Kidney (tissue), 14 donors: ENCODE results near the gene DDX20. TPM values are rescaled to one million over a fixed set of nuclear protein-coding genes. Genes with fewer than 3 reads are reported as not detected.
"Not testable (repeated sequence)": the region's sequence is repeated elsewhere in the genome, so short reads cannot be mapped to it uniquely, and the experiment has no call there.

Experiments
- DNase-seq, 5 donors: peaks; one replicate each; pipeline ENCODE4 v3.0.0-alpha.2; 2013 to 2020
- FAIRE-seq: peaks from 2 replicates; lab custom pipeline; 2012; peaks lifted over from hg19 to GRCh38; lab: Jason Lieb, UNC
- H3K27ac ChIP-seq, 2 donors: one replicate each; pipeline ENCODE4 v1.7.0; 2013; ENCODE audit warnings: low read depth in 2 of 2, low read length in 2 of 2, inconsistent platforms in 1 of 2
- H3K27me3 ChIP-seq: one replicate; pipeline ENCODE4 v1.7.1; 2013; ENCODE audit warnings: low read length, inconsistent platforms; ENCODE audit not compliant: control insufficient read depth, insufficient read depth
- H3K36me3 ChIP-seq, 3 donors: one replicate each; pipeline versions ENCODE4 v1.7.0 to v1.7.1; 2013; ENCODE audit warnings: low read length in 3 of 3, control low read depth in 1 of 3, inconsistent platforms in 1 of 3; ENCODE audit not compliant: insufficient read depth in 3 of 3, control insufficient read depth in 2 of 3
- H3K4me1 ChIP-seq, 3 donors: one replicate each; pipeline versions ENCODE4 v1.7.0 to v1.7.1; 2013; ENCODE audit warnings: low read length in 3 of 3, inconsistent platforms in 1 of 3, low read depth in 1 of 3; ENCODE audit not compliant: control insufficient read depth in 2 of 3, insufficient read depth in 2 of 3
- H3K4me3 ChIP-seq, 3 donors: one replicate each; pipeline versions ENCODE4 v1.7.0 to v1.8.1; 2013; ENCODE audit warnings: low read length in 3 of 3, control low read depth in 1 of 3, inconsistent platforms in 1 of 3
- H3K9ac ChIP-seq, 3 donors: one replicate each; pipeline versions ENCODE4 v1.7.0 to v1.7.1; 2013; ENCODE audit warnings: low read length in 3 of 3, control low read depth in 1 of 3, inconsistent platforms in 1 of 3
- H3K9me3 ChIP-seq, 3 donors: one replicate each; pipeline versions ENCODE4 v1.7.0 to v1.7.1; 2013; ENCODE audit warnings: low read length in 3 of 3, control low read depth in 1 of 3, inconsistent platforms in 1 of 3; ENCODE audit not compliant: control insufficient read depth in 2 of 3, insufficient read depth in 1 of 3
- intact Hi-C: fragments of 100-400 bp; cut with DNase I; formaldehyde crosslinking; loops from one replicate; pipeline ENCODE4 v1.11.1; 2022
- polyA plus RNA-seq: library from polyadenylated mRNA; stranded (reverse); fragments of 350-450 nt; fragmentation: Illumina TruSeq; extraction: RNeasy Lipid Tissue Mini Kit (QIAGEN cat#74804); gene quantifications from one replicate; pipeline ENCODE4 v1.2.3, GENCODE V29; 2014; ENCODE audit warnings: low read depth, low replicate concordance; ENCODE audit not compliant: insufficient read depth
- total RNA-seq: library from RNA; stranded (reverse); fragmentation: NEBNext Ultra II Directional; extraction: Animal tissue kit (Norgen Biotek cat#: 25700); gene quantifications from one replicate; pipeline ENCODE4 v1.2.1, GENCODE V29; 2021
- TF ChIP-seq, protein P1 (sequence below): IDR thresholded peaks from 3 replicates; pipeline ENCODE4 v1.5.1; 2012; ENCODE audit warnings: mild to moderate bottlenecking, moderate library complexity, borderline replicate concordance; ENCODE audit not compliant: insufficient read depth; ENCODE audit errors: extremely low read depth
- donor health status: control.
- donor health status: control.
- donor health status: control.
- donor health status: control.
- donor health status: control.
- donor health status: DM: yes; HTN: yes; CAD: no.
- donor health status: Normal renal cell carcinoma (clear cell type).

The DDX20 gene
- total and polyA plus RNA-seq, 2 donors from 2014 or later, result 5.5 to 9.6 TPM

DNA sequence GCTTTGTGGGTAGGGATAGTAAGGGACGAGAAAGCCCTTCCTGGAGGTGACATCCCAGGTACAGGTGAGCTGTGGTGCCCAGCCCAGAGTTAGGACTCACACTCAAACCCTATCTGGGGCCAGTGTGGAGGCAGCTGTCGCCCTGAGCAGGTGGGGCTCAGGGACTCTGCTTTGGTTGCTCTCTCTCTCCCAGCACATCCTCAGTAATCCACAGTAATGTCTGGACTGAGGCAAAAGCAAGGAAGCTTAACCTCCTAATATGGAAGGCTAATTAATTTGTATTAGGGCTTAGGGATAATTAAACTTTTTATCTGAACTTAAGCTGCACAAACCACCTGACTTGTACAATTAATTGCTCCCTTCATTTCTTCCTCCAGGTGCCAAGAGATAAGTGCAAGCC is 38.2 kb downstream of the DDX20 start:
- Histone ChIP-seq H3K9ac (no peak overlapping the region), H3K9me3 (no peaks in the 10 kb centered on the region), H3K36me3 (no peaks in the 10 kb centered on the region), H3K4me1 (no peaks in the 10 kb centered on the region), H3K27me3 (no peaks in the 10 kb centered on the region), H3K27ac (no peak overlapping the region), H3K4me3 (no peak overlapping the region)
- TF ChIP-seq, protein P1, sequence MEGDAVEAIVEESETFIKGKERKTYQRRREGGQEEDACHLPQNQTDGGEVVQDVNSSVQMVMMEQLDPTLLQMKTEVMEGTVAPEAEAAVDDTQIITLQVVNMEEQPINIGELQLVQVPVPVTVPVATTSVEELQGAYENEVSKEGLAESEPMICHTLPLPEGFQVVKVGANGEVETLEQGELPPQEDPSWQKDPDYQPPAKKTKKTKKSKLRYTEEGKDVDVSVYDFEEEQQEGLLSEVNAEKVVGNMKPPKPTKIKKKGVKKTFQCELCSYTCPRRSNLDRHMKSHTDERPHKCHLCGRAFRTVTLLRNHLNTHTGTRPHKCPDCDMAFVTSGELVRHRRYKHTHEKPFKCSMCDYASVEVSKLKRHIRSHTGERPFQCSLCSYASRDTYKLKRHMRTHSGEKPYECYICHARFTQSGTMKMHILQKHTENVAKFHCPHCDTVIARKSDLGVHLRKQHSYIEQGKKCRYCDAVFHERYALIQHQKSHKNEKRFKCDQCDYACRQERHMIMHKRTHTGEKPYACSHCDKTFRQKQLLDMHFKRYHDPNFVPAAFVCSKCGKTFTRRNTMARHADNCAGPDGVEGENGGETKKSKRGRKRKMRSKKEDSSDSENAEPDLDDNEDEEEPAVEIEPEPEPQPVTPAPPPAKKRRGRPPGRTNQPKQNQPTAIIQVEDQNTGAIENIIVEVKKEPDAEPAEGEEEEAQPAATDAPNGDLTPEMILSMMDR, result no peak
- no peak for FAIRE-seq
- no peak for DNase-seq
- intact Hi-C loops, result no loop called here

DNA sequence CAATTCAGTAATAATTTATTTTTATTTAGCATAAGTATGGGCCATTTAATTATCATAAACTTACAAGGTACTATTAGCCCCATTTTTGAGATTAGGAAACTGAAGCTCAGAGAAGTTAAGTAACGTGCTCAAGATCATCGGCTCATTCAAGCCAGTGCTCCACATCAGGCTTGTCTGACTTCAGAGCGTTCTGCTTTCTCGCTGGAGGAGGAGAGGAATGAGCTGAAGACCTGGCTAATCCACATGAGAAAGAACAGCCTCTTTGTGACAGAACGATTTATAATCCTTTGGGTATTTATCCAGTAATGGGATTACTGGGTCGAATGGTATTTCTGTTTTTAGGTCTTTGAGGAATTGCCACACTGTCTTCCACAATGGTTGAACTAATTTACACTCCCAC is 39.7 kb downstream of the DDX20 start:
- H3K4me1 ChIP-seq, result no peaks in the 10 kb centered on the region
- no peak for DNase-seq
- FAIRE-seq, result no peak
- intact Hi-C loops, result no loop called here
- no peaks in the 10 kb centered on the region for H3K9me3 ChIP-seq
- no peak overlapping the region for H3K9ac ChIP-seq
- H3K36me3 ChIP-seq, result no peaks in the 10 kb centered on the region
- no peaks in the 10 kb centered on the region for H3K27me3 ChIP-seq
- TF ChIP-seq, protein P1, result no peak
- no peak overlapping the region for H3K4me3 ChIP-seq
- no peak overlapping the region for H3K27ac ChIP-seq

DNA sequence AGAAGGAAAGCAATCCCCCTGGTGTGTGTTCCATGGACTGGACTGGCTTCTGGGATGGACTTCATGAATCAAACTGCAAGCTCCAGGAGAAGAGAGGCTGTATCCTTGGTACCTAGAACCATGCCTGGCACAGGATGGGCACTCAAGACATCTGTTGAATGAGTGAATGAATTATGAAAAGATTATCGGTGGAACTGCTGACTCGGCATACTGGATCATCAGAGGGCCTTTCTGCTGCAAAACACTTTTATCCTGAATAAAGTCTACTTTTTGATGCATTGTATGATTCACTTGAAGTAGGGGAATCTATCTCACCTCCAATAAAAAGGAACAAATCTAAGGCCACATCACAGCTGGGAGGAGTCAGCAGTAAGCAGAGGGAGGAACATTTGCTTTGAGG is 42.9 kb downstream of the DDX20 start:
- FAIRE-seq (no peak), DNase-seq (no peak)
- Histone ChIP-seq H3K27ac (no peak overlapping the region), H3K4me1 (no peaks in the 10 kb centered on the region), H3K27me3 (no peaks in the 10 kb centered on the region), H3K9me3 (no peaks in the 10 kb centered on the region), H3K36me3 (no peaks in the 10 kb centered on the region), H3K9ac (no peak overlapping the region), H3K4me3 (no peak overlapping the region)
- intact Hi-C loops, result no loop called here
- TF ChIP-seq, protein P1, result no peak

DNA sequence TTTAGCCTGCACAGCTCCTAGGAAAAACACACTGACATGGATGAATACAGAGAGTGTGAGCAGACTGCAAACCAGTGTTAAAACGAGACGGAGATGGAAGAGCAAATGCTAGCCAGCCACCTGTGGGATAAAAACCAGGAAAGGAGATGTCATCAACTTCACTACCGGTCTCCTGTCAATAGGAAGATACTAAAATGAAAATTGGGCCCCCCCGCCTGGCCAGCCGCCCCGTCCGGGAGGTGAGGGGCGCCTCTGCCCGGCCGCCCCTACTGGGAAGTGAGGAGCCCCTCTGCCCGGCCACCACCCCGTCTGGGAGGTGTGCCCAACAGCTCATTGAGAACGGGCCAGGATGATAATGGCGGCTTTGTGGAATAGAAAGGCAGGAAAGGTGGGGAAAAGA is 44.0 kb downstream of the DDX20 start:
- DNase-seq, H3K9ac ChIP-seq, H3K4me3 ChIP-seq, FAIRE-seq, H3K36me3 ChIP-seq, H3K4me1 ChIP-seq, H3K27ac ChIP-seq, H3K27me3 ChIP-seq, H3K9me3 ChIP-seq, intact Hi-C loops: not testable (repeated sequence)
